NCI-H1092 treated with DMSO at 0.1 percent for 48 hours (cell line): ENCODE measurements around the gene NID1.
"Not testable (repeated sequence)": the region's sequence is repeated elsewhere in the genome, so short reads cannot be mapped to it uniquely, and the experiment has no call there.

Experiments used
- DNase-seq: peaks from one replicate; lab custom pipeline; 2025; lab: John Stamatoyannopoulos, UW

Gene NID1

GRCh38 chr1:235996048-235996785, 68.7 kb downstream of the NID1 start:
- peak; percentile 81 for DNase-seq

DNA sequence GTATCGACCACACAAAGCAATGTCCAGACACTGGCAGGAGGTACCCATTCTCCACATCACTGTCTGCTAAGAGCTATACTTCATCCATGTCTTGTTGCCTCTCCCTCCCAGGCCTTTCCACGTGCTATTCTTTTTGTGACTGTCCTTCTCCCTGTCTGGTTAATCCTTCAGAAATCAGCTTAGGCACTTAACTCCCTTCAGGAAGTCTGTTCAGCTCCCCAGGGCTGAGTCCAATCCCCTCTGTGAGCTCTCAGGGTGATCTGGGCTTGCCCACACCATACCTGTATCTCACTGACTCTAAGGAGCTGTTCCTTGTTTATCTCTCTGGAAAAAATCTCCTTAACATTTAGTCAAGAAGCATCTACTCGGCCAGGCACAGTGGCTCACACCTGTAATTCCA, 69.4 kb downstream of the NID1 start:
- no peak for DNase-seq

DNA sequence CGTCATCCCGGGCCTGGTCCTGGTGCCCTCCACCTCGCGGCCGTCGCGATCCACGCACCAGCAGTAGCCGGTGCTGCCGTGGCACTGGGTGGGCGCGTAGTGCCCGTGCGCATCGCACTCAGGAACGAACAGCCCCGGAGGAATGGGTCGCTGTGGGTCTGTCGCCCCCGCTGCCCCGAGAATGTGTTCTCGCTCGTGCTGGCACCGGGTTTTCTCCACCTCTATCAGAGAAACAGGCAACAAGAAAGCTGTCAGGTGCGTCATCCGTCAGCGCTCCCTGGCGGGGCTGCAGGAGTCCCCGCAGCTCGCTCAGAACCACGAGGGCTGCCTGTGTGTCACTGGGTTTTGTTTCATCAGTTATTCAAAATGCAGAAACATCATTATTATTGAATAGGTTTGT, 71.2 kb downstream of the NID1 start:
- DNase-seq = no peak

DNA sequence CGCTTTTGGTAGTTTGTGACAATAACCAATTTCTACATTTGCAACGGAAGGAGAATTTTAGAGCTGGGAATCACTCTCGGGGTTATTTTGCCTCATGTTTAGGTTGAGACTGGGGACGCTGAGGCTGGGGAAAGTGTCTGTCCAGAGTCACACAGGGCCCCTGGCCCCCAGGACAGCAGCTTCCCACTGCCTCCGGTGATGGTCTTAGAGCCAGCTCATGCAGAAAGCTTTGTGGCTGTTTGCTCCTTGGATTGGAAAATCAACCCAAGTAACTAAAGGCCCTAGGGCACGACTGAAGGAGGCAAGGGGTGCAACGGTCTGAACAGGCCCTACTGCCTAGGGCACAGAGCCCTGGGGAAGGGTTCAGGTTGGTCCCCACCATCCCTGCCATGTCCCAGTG, 72.0 kb downstream of the NID1 start:
- DNase-seq = no peak

GRCh38 chr1:235992346-235992745, 72.5 kb downstream of the NID1 start:
- DNase-seq = no peak

GRCh38 chr1:235990330-235990795, 74.5 kb downstream of the NID1 start:
- no peak for DNase-seq

GRCh38 chr1:235989105-235989504, 75.8 kb downstream of the NID1 start:
- no peak for DNase-seq

- DNase-seq = no peak
Observed at GRCh38 chr1:235986869-235987268, 78.0 kb downstream of the NID1 start.

DNA sequence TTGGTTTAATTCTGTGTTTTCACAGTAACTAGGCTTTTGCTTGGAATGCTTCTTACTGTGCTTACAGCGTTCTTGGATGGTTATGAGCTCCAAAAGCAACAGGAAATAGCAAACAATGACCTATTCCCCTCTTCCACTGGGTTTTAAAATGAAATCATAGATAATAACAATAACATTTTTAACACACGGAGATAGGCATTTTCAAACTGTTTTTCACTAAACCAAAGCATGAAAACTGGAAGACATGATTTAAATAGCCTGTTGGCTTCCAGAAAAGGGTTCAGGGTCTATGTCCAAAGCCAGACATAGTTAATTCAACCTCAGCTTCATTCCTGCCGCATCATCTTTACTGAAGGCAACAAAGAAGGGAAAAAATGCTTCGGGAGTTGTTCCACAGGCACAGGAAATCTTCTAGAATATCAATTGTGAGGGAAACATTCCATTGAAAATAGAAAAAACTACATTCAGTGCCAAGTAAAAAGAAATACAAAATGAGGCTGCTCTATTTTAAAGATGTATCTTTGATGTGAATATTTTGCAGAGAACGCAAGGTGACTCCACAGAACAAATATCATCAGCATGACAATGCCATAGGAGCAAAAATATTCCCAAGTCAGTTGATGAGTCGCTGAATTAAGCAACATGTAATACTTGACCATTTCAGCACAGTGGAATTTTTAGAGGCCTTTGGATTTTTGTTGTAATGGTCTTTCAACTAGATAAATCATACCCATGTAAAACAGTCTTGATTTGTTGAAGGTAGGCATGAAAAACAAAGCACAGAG, 80.7 kb downstream of the NID1 start:
- no peak for DNase-seq

- no peak for DNase-seq
Observed at GRCh38 chr1:235980976-235981375, 83.9 kb downstream of the NID1 start.

GRCh38 chr1:235979716-235980333, 85.1 kb downstream of the NID1 start:
- no peak for DNase-seq

DNA sequence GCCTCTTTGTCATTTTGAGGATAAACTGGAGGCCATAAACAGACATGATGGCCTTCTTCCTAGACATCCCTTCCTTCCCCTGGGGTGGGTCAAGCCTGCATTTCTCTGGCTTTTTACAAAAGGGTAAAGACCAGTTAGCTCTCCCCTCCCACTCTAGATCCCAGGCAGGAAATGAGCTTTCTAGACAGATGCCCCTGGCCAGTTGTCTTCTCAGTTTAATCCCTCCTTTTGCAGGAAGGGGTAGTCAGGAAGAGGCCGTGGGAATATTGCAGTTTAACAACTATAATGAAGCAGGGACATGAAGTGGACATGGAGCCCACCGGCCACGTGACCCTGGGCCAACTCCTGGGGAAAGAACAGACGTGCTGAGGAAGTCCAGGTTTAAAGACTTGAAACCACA, 85.7 kb downstream of the NID1 start:
- DNase-seq = no peak

GRCh38 chr1:235976490-235976889, 88.4 kb downstream of the NID1 start:
- no peak for DNase-seq

DNA sequence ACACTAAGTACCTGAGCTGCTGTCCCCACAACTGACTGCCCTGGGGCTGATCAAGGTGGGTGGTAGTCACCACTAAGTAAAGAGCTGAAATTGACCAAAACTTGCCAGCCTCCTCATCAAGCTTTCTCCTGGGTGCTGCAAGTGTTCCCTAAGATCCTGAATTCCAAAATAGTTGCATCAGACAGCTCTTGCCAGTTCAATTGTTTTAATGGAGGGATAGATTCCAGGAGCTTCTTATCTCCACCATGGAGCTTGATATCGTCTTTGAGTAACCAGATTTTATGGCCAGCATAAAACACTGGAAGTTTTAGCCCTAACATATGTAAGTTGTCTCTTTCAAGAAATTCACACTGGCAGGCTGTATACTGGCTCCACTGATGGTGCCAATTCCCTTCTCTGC, 90.3 kb downstream of the NID1 start:
- no peak for DNase-seq

DNA sequence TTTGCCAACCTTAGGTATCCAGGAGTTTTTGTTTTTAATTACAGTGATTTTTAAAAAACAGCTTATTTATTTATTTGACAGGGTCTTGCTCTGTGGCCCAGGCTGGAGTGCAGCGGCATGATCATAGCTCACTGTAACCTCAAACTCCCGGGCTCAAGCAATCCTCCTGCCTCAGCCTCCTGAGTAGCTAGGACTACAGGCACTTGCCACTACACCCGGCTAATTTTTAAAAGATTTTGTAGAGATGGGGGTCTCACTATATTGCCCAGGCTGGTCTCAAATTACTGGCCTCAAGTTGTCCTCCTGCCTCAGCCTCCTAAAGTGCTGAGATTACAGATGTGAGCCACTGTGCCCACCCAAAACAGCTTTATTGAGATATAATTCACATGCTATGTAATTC, 92.2 kb downstream of the NID1 start:
- DNase-seq = not testable (repeated sequence)

- DNase-seq = no peak
Observed at GRCh38 chr1:235972311-235972689, 92.6 kb downstream of the NID1 start.

GRCh38 chr1:235971571-235972310, 93.1 kb downstream of the NID1 start:
- DNase-seq = peak; percentile 90

DNA sequence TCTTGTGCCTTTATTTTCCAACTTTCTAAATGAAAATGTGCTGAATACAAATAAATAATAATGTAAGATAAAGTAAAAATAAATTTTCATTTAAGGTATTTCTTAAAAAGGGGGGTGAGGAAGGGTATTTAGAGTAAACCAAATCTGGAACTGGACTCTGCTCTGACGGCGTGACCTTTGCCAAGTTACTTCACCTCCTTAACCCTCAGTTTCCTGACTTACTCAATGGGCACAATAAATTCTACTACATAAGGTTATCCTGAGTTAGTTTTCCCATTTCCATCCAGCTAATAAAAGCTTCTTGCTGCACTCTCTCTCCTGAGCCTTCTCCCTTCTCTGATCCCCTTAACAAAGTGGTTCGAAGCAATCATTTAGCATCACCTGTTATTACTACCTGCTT, 93.9 kb downstream of the NID1 start:
- DNase-seq = no peak

DNA sequence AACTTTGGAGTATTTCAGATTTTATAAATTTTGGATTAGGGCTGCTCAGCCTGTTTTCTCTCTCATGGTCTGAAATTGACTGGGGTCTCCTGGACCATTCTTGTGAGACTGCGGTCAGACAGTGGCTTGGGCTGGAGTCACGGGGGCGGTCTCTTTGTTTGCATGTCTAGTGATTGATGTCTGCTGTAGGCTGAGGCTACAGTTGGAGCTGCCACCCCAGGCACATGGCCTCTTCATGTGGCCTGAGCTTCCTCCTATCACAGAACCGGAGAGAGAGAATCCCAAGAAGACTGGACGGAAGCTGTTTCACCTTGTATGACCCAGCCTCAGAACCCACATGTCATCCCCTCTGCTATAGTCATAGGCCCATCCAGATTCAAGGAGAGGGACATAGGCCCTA, 96.1 kb downstream of the NID1 start:
- DNase-seq = no peak

GRCh38 chr1:235966134-235966533, 98.8 kb downstream of the NID1 start:
- not testable (repeated sequence) for DNase-seq

- DNase-seq = no peak
Observed at GRCh38 chr1:235960809-235961208, 104.1 kb downstream of the NID1 start.

DNA sequence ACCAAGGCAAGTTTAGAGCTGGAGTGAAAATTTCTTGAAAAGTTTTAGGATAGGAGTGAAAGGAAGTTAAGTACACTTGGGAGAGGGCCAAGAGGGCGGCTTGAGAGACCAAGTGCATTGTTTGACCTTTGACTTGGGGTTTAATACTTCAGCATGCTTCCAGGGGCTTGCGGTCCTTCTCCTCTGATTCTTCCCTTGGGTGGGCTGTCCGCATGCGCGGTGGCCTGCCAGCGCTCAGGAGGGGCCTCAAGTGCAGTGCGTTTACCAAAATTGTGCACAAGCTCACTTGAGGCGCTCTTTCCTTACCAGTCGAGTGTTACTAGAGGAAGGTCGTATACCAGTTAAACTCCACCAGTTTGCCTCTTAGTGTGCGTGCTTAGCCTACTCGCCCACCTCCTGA, 106.9 kb downstream of the NID1 start:
- no peak for DNase-seq
